Small intestine (tissue), 7 donors: ENCODE measurements around the gene LMAN1L. TPM values are rescaled to one million over a fixed set of nuclear protein-coding genes. Genes with fewer than 3 reads are reported as not detected.
A peak's percentile ranks its signal among the peaks of the same experiment; 100 is the strongest.

Experiments used
- DNase-seq, 2 donors: peaks; one replicate each; pipeline versions ENCODE4 v3.0.0 to v3.0.0-alpha.2; 2013
- FAIRE-seq: peaks from 2 replicates; lab custom pipeline; 2012; peaks lifted over from hg19 to GRCh38; lab: Jason Lieb, UNC
- H3K27ac ChIP-seq, 3 donors: one replicate each; pipeline ENCODE4 v1.5.1; 2013; ENCODE audit warnings: low read length in 2 of 3, mild to moderate bottlenecking in 2 of 3, control low read depth in 1 of 3, inconsistent platforms in 1 of 3, low read depth in 1 of 3, moderate library complexity in 1 of 3
- H3K27me3 ChIP-seq, 3 donors: one replicate each; pipeline ENCODE4 v1.6.1; 2013; ENCODE audit warnings: low read length in 3 of 3, inconsistent platforms in 1 of 3; ENCODE audit not compliant: control insufficient read depth in 3 of 3, insufficient read depth in 3 of 3
- H3K36me3 ChIP-seq, 3 donors: one replicate each; pipeline ENCODE4 v1.6.1; 2013; ENCODE audit warnings: low read length in 3 of 3, inconsistent platforms in 1 of 3, low read depth in 1 of 3, mild to moderate bottlenecking in 1 of 3, moderate library complexity in 1 of 3; ENCODE audit not compliant: control insufficient read depth in 3 of 3, insufficient read depth in 2 of 3
- H3K4me1 ChIP-seq, 3 donors: one replicate each; pipeline ENCODE4 v1.6.1; 2013; ENCODE audit warnings: low read length in 2 of 3, inconsistent platforms in 1 of 3, low read depth in 1 of 3, mild to moderate bottlenecking in 1 of 3, moderate library complexity in 1 of 3; ENCODE audit not compliant: control insufficient read depth in 3 of 3, insufficient read depth in 2 of 3
- H3K4me3 ChIP-seq, 3 donors: one replicate each; pipeline ENCODE4 v1.5.1; 2013; ENCODE audit warnings: low read length in 3 of 3, control low read depth in 1 of 3, inconsistent platforms in 1 of 3, low read depth in 1 of 3, mild to moderate bottlenecking in 1 of 3, moderate library complexity in 1 of 3
- H3K9me3 ChIP-seq, 2 donors: one replicate each; pipeline ENCODE4 v1.6.1; 2013; ENCODE audit warnings: low read depth in 1 of 2, low read length in 1 of 2; ENCODE audit not compliant: control insufficient read depth in 2 of 2, insufficient read depth in 1 of 2
- WGBS, 3 donors: extraction: QIAGEN DNeasy Blood & Tissue Kit; methylation state at CpG; one replicate each; pipeline ENCODE4 v1.1.7; 2013; 5-methylcytosine and 5-hydroxymethylcytosine counted together
- polyA plus RNA-seq, 4 donors: library from polyadenylated mRNA; stranded (reverse) in 3 of 4; unstranded in 1 of 4; fragments of 200-250 nt in 3 of 4; fragments of 120-200 nt in 1 of 4; gene quantifications; one replicate each; pipeline versions ENCODE4 v1.2.1 to v1.2.3, GENCODE V29; 2013
- donor health status: healthy with polysubstance abuse.
- donor health status: control.
- donor health status: control.
- donor health status: Bipolar disorder and iron deficiency.
- donor health status: healthy.

LMAN1L gene
- polyA plus RNA-seq, 4 donors: 0.46 TPM; not detected in 3

GRCh38 chr15:74809956-74810355 lies 2.7 kb upstream of the LMAN1L start:
- FAIRE-seq (no peak), DNase-seq (no peak)
- peaks cover 0 to 5% (median 2%) of the 10 kb centered on the region in 3 donors for H3K4me1 ChIP-seq
- no peak overlapping the region for H3K4me3 ChIP-seq
- WGBS, 3 donors: 75 to 82% (median 82%) methylated on average over 3 of the region's 3 CpGs
- H3K27ac ChIP-seq: no peak overlapping the region
- no peaks in the 10 kb centered on the region for H3K27me3 ChIP-seq
- H3K9me3 ChIP-seq: no peaks in the 10 kb centered on the region
- peaks cover 0 to 4% (median 0%) of the 10 kb centered on the region in 3 donors for H3K36me3 ChIP-seq

- peaks cover 0 to 10% (median 3%) of the 10 kb centered on the region in 3 donors for H3K4me1 ChIP-seq
- no peak for FAIRE-seq
Measured at GRCh38 chr15:74815121-74815934, 2.7 kb downstream of the LMAN1L start.

GRCh38 chr15:74815961-74816360 lies 3.3 kb downstream of the LMAN1L start:
- H3K27me3 ChIP-seq: no peaks in the 10 kb centered on the region
- no peaks in the 10 kb centered on the region for H3K36me3 ChIP-seq
- no peak overlapping the region for H3K4me3 ChIP-seq
- DNase-seq: no peak
- no peaks in the 10 kb centered on the region for H3K9me3 ChIP-seq
- FAIRE-seq: no peak
- H3K4me1 ChIP-seq: peaks cover 0 to 10% (median 3%) of the 10 kb centered on the region in 3 donors
- H3K27ac ChIP-seq: no peak overlapping the region
- 88 to 91% (median 90%) methylated on average over 13 to 15 of the region's 15 CpGs for WGBS, 3 donors

More at GRCh38 chr15:74815121-74815934, 2.7 kb downstream of the LMAN1L start:
- Histone ChIP-seq H3K36me3 (no peaks in the 10 kb centered on the region), H3K4me3 (no peak overlapping the region), H3K9me3 (no peaks in the 10 kb centered on the region), H3K27ac (no peak overlapping the region), H3K27me3 (no peaks in the 10 kb centered on the region)
- WGBS, 3 donors: 47 to 64% (median 62%) methylated on average over 10 of the region's 10 CpGs
- peak in 1 of 2 donors; percentile 71 for DNase-seq

GRCh38 chr15:74816624-74817369 lies 4.2 kb downstream of the LMAN1L start:
- H3K9me3 ChIP-seq: no peaks in the 10 kb centered on the region
- H3K4me1 ChIP-seq: peaks cover 0 to 10% (median 3%) of the 10 kb centered on the region in 3 donors
- FAIRE-seq: no peak
- H3K27me3 ChIP-seq: no peaks in the 10 kb centered on the region
- H3K27ac ChIP-seq: peak overlapping the region in 2 of 3 donors; percentile 25 to 50
- H3K36me3 ChIP-seq: no peaks in the 10 kb centered on the region
- DNase-seq: no peak
- WGBS, 3 donors: 39 to 52% (median 52%) methylated on average over 19 of the region's 19 CpGs
- H3K4me3 ChIP-seq: no peak overlapping the region

- Histone ChIP-seq H3K36me3 (no peaks in the 10 kb centered on the region), H3K27ac (peak overlapping the region in 2 of 3 donors; percentile 25 to 50), H3K27me3 (no peaks in the 10 kb centered on the region), H3K9me3 (no peaks in the 10 kb centered on the region), H3K4me3 (no peak overlapping the region), H3K4me1 (peaks cover 0 to 10% (median 3%) of the 10 kb centered on the region in 3 donors)
- WGBS, 3 donors: 8 to 33% (median 19%) methylated on average over 9 of the region's 9 CpGs
- FAIRE-seq: no peak
- peak; percentile 56 to 70 for DNase-seq
Measured at GRCh38 chr15:74817370-74817737, 4.7 kb downstream of the LMAN1L start.

GRCh38 chr15:74820056-74820455 lies 7.4 kb downstream of the LMAN1L start:
- no peak for FAIRE-seq
- Histone ChIP-seq H3K4me3 (no peak overlapping the region), H3K9me3 (no peaks in the 10 kb centered on the region), H3K4me1 (peaks cover 0 to 10% (median 3%) of the 10 kb centered on the region in 3 donors), H3K27me3 (peaks cover 0 to 14% (median 0%) of the 10 kb centered on the region in 3 donors), H3K36me3 (no peaks in the 10 kb centered on the region), H3K27ac (no peak overlapping the region)
- WGBS, 3 donors: 91 to 94% (median 93%) methylated on average over 5 of the region's 5 CpGs
- no peak for DNase-seq

- no peaks in the 10 kb centered on the region for H3K36me3 ChIP-seq
- no peak for DNase-seq
- H3K27ac ChIP-seq: no peak overlapping the region
- H3K9me3 ChIP-seq: no peaks in the 10 kb centered on the region
- peaks cover 0 to 13% (median 3%) of the 10 kb centered on the region in 3 donors for H3K4me1 ChIP-seq
- 58 to 75% (median 65%) methylated on average over 11 of the region's 11 CpGs for WGBS, 3 donors
- H3K4me3 ChIP-seq: no peak overlapping the region
- H3K27me3 ChIP-seq: peaks cover 0 to 24% (median 0%) of the 10 kb centered on the region in 3 donors
- no peak for FAIRE-seq
Measured at GRCh38 chr15:74821091-74821789, 8.6 kb downstream of the LMAN1L start.

- DNase-seq (no peak), FAIRE-seq (no peak)
- Histone ChIP-seq H3K9me3 (no peaks in the 10 kb centered on the region), H3K27me3 (peaks cover 0 to 28% (median 0%) of the 10 kb centered on the region in 3 donors), H3K4me1 (peaks cover 0 to 14% (median 3%) of the 10 kb centered on the region in 3 donors), H3K4me3 (no peak overlapping the region), H3K27ac (no peak overlapping the region), H3K36me3 (no peaks in the 10 kb centered on the region)
- WGBS, 3 donors: 78 to 87% (median 86%) methylated on average over 7 of the region's 7 CpGs
Measured at GRCh38 chr15:74821790-74822158, 9.1 kb downstream of the LMAN1L start.
